ENCODE data around the gene TMEM163.

- TF ChIP-seq GATA2 (IDR thresholded peaks at IDR 0.05; ENCODE audit: low read depth, low read length) (no peak), GATA3 (IDR thresholded peaks at IDR 0.05; ENCODE audit: low read depth, low read length) (no peak)
These were observed 50.0 kb downstream of the TMEM163 start for GRCh38 chr2:134668821-134669220.
